Spinal cord (tissue), 10 donors: ENCODE measurements around the gene PWP1. TPM values are rescaled to one million over a fixed set of nuclear protein-coding genes. Genes with fewer than 3 reads are reported as not detected.

Source experiments
- DNase-seq, 6 donors: peaks; one replicate each; pipeline versions ENCODE4 v3.0.0 to v3.0.0-alpha.2; 2013 to 2015; ENCODE audit warnings: low spot score in 6 of 6, low read depth in 4 of 6
- H3K27ac ChIP-seq: one replicate; pipeline ENCODE4 v1.5.1; 2013; ENCODE audit warnings: low read depth, low read length, control low read depth
- H3K27me3 ChIP-seq: one replicate; pipeline ENCODE4 v1.6.1; 2013; ENCODE audit warnings: low read length; ENCODE audit not compliant: control insufficient read depth, insufficient read depth
- H3K36me3 ChIP-seq: one replicate; pipeline ENCODE4 v1.6.1; 2013; ENCODE audit warnings: low read length; ENCODE audit not compliant: control insufficient read depth, insufficient read depth
- H3K4me1 ChIP-seq: one replicate; pipeline ENCODE4 v1.6.1; 2013; ENCODE audit warnings: low read length; ENCODE audit not compliant: control insufficient read depth, insufficient read depth
- H3K4me3 ChIP-seq: one replicate; pipeline ENCODE4 v1.5.1; 2013; ENCODE audit warnings: low read depth, low read length, control low read depth
- H3K9me3 ChIP-seq: one replicate; pipeline ENCODE4 v1.6.1; 2013; ENCODE audit warnings: low read length; ENCODE audit not compliant: control insufficient read depth, insufficient read depth
- WGBS: methylation state at CpG from one replicate; pipeline ENCODE4 v1.1.5; 2013; ENCODE audit warnings: missing lambda C conversion rate; ENCODE audit not compliant: insufficient coverage; 5-methylcytosine and 5-hydroxymethylcytosine counted together
- polyA plus RNA-seq, 2 donors: library from polyadenylated mRNA; unstranded; fragments of 120-200 nt; gene quantifications; one replicate each; pipeline ENCODE4 v1.2.1, GENCODE V29; 2013; ENCODE audit not compliant: insufficient read length in 2 of 2
- total RNA-seq, 2 donors: library from RNA; depleted of rRNA in 1 of 2; stranded (reverse); fragments of 120-200 nt in 1 of 2; fragments of >200 nt in 1 of 2; gene quantifications; one replicate each; pipeline versions ENCODE4 v1.2.3 to v1.2.4, GENCODE V29; 2013 to 2014
- donor health status: healthy.

PWP1 gene
- total and polyA plus RNA-seq, 4 donors = 49.2 to 61.3 (median 54.7) TPM

DNA sequence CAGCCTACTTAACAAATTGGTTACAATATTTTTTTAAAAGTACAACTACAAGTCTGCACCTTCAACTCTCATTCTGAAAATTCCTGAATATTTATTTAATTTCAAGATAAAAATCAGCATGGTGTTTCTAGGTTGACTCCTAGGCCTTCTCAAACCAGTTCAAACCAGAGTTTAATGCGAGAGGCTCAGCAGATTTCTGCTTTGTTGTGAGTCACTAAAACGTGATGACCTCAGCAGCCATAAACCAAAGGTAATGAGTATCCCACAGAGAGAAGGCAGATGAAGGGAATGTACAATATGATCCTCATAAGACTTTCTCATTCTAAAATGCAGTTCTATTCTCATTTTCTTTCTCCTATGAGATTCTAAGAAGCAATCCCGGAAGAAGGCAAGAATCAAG lies 73.8 kb downstream of the PWP1 start:
- Histone ChIP-seq H3K27ac (no peak overlapping the region), H3K4me3 (peak overlapping the region; percentile 75)
- DNase-seq = peak in 1 of 6 donors; percentile 59

DNA sequence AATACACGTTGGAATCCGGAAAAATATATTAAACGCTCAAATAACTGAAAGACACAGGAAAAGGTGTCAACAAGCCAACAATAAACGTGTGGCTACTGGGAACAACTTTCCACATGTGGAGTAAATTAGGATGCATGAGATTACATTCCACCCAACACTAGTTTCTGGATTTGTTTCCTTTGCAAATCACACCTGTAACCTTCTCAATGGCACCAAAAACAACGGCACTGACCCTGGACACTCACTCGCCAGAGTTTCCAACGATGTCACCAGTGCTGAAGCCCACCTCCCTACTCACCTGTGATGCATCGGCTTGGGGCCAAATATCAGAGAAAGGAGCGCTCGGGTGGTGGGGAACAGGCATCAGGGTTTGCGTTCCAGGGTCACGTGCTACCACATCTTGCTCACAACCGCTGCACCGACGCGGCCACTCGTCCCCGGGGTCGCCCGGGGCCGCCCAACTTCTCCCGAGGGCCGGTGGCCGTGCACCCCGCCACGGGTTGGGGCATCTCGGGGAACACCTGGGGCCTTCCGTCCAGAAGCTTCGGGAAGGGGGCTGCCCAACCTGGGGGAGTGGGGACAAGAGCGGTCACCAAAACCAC lies 74.7 kb downstream of the PWP1 start:
- Histone ChIP-seq H3K9me3 (no peaks in the 10 kb centered on the region), H3K36me3 (peaks cover 18% of the 10 kb centered on the region), H3K4me1 (peaks cover 11% of the 10 kb centered on the region), H3K27me3 (no peaks in the 10 kb centered on the region), H3K27ac (no peak overlapping the region), H3K4me3 (peak overlapping the region; percentile 75)
- WGBS = 0% methylated on average over 24 of the region's 30 CpGs
- DNase-seq = peak in 2 of 6 donors; percentile 33 to 43

More for the DNA sequence above, 73.8 kb downstream of the PWP1 start:
- H3K36me3 ChIP-seq = peaks cover 25% of the 10 kb centered on the region
- H3K27me3 ChIP-seq = no peaks in the 10 kb centered on the region
- H3K4me1 ChIP-seq = peaks cover 11% of the 10 kb centered on the region
- no CpG with 5 or more reads among the region's 3 CpGs for whole genome bisulfite sequencing
- H3K9me3 ChIP-seq = no peaks in the 10 kb centered on the region

DNA sequence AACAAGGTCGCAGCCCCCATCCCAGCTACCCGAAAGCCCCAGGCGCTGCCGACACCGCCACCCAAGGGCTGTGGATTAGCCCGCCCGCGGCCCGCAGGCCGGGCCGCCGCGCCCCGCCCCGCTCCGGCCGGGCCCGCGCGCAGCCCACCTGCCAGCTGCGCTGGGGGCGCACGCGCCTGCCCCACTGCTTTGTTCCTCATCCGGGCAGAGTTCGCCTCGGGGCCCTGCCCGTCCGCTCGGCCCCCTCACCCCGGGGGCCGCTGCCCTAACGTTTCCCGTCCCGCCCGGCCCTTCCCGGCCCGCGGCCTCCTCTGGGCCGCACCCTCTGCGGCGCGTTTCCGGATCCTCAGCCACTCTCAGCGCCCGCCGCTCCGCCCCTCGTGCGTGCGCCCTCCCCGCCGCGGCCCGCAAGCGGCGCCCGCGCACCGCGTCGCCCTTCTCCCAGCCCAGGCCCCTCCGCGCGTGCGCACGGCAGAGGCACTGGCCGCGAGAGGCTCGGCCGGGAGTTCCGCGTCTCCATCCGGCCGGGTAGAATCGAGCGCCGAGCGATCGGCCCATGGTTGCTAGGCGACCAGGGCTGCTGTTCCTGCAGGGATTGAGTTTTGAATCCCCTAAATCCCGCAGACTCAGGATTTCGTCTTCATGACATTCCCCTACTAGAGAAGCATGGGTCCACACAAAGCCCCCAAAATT lies 75.4 kb downstream of the PWP1 start, which contains the start of gene PRDM4:
Gene PRDM4, minus strand, starts transcription at position 329 of the 693 bp plus-strand sequence. CDS start 622 bp downstream, outside the sequence.
- H3K36me3 ChIP-seq = peaks cover 14% of the 10 kb centered on the region
- peaks cover 11% of the 10 kb centered on the region for H3K4me1 ChIP-seq
- peak within 1 kb of the TSS; percentile 65 for H3K27ac ChIP-seq
- WGBS = under 1% methylated on average over 83 of the region's 83 CpGs
- no peaks in the 10 kb centered on the region for H3K9me3 ChIP-seq
- H3K4me3 ChIP-seq = peak within 1 kb of the TSS; percentile 77
- peak; percentile 82 to 99 (median 93) for DNase-seq
- no peaks in the 10 kb centered on the region for H3K27me3 ChIP-seq

DNA sequence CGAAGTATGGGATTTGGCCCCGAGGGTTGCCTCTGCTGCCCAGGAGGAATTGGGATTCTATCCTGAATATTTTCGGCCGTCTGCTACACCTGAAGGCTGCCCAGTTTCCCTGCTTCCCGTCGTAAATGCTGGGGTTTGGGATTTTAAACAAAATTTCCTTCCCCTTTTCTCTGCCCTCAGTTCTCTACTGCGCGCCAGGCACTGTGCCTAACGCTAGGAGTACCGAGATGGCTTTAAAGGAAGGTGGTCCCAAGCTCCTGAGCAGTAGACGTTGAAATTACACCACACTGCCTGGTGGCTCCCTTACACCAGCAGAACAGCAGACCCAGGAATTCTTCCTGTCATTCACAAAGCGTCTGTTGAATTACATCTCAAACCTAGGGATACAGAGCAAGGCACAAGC lies 75.9 kb downstream of the PWP1 start:
- Histone ChIP-seq H3K27ac (peak overlapping the region; percentile 65), H3K9me3 (no peaks in the 10 kb centered on the region), H3K4me3 (peak overlapping the region; percentile 77), H3K27me3 (no peaks in the 10 kb centered on the region), H3K4me1 (peaks cover 11% of the 10 kb centered on the region), H3K36me3 (peaks cover 8% of the 10 kb centered on the region)
- DNase-seq = peak in 2 of 6 donors; percentile 12 to 82
- WGBS = 0% methylated on average over 10 of the region's 12 CpGs

Other genes with a start within 250 kb of the PWP1 start
- 10 to 100 TPM; 22.3 to 26.5 TPM for gene PRDM4, start 75.3 kb downstream of the PWP1 start, total RNA-seq
- gene PRDM4, start 75.3 kb downstream of the PWP1 start, polyA plus RNA-seq = 10 to 100 TPM; 26.8 to 28.7 TPM
- gene ASCL4, start 88.9 kb downstream of the PWP1 start, total RNA-seq = under 1 TPM in 1 of 2 donors, not detected in 1; 0.30 TPM
- not detected for gene ASCL4, start 88.9 kb downstream of the PWP1 start, polyA plus RNA-seq